Erythroblast (primary cell): ENCODE measurements around the gene CLDN3.

ENCODE experiments used
- GATA1 ChIP-seq: IDR thresholded peaks from 2 replicates; pipeline ENCODE4 v1.6.1; 2011; ENCODE audit warnings: low read depth, mild to moderate bottlenecking, control low read depth, low read length, moderate library complexity
- POLR2A ChIP-seq: IDR thresholded peaks from 2 replicates; pipeline ENCODE4 v1.6.1; 2011; ENCODE audit warnings: mild to moderate bottlenecking, low read length

- TF ChIP-seq POLR2A, result no peak
- no peak for TF ChIP-seq GATA1
Observed at GRCh38 chr7:73741600-73741999, 28.5 kb downstream of the CLDN3 start.
